Ascending aorta (tissue), 2 donors: Measurements from ENCODE around the gene PNKD. TPM values are rescaled to one million over a fixed set of nuclear protein-coding genes. Genes with fewer than 3 reads are reported as not detected.
A peak's percentile ranks its signal among the peaks of the same experiment; 100 is the strongest.

Experiments
- DNase-seq, 2 donors: peaks; one replicate each; pipeline ENCODE4 v3.0.0-alpha.2; 2019; ENCODE audit warnings: low spot score in 2 of 2
- H3K27ac ChIP-seq, 2 donors: fragments of 200-600 bp; sonication (generic); one replicate each; pipeline ENCODE4 v1.5.1; 2016 to 2017; ENCODE audit warnings: mild to moderate bottlenecking in 1 of 2
- H3K27me3 ChIP-seq: fragments of 200-600 bp; sonication (generic); one replicate; pipeline ENCODE4 v1.5.1; 2017
- H3K36me3 ChIP-seq, 2 donors: fragments of 200-600 bp; sonication (generic); one replicate each; pipeline ENCODE4 v1.5.1; 2016
- H3K4me1 ChIP-seq, 2 donors: fragments of 200-600 bp; sonication (generic); one replicate each; pipeline ENCODE4 v1.5.1; 2016 to 2017; ENCODE audit warnings: mild to moderate bottlenecking in 1 of 2
- H3K4me3 ChIP-seq, 2 donors: fragments of 200-600 bp; sonication (generic); one replicate each; pipeline ENCODE4 v1.5.1; 2016 to 2017; ENCODE audit warnings: mild to moderate bottlenecking in 1 of 2
- H3K9me3 ChIP-seq, 2 donors: fragments of 200-600 bp; sonication (generic); one replicate each; pipeline ENCODE4 v1.5.1; 2016
- intact Hi-C: fragments of 100-400 bp; cut with DNase I; formaldehyde crosslinking; loops from one replicate; pipeline ENCODE4 v1.15.1; 2023
- total RNA-seq: library from RNA; depleted of rRNA; stranded (reverse); fragments of >200 nt; gene quantifications from one replicate; pipeline ENCODE4 v1.1.0, GENCODE V29; 2016
- TF ChIP-seq, protein P1 (sequence below), 3 experiments: fragments of 200-600 bp in 2 of 3; fragments of 450-650 bp in 1 of 3; sonication (generic) in 2 of 3; IDR thresholded peaks; one replicate each; pipeline ENCODE4 v1.5.1; 2016 to 2019; ENCODE audit warnings: antibody characterized with exemption in 3 of 3, mild to moderate bottlenecking in 1 of 3, moderate library complexity in 1 of 3

PNKD gene, protein sequence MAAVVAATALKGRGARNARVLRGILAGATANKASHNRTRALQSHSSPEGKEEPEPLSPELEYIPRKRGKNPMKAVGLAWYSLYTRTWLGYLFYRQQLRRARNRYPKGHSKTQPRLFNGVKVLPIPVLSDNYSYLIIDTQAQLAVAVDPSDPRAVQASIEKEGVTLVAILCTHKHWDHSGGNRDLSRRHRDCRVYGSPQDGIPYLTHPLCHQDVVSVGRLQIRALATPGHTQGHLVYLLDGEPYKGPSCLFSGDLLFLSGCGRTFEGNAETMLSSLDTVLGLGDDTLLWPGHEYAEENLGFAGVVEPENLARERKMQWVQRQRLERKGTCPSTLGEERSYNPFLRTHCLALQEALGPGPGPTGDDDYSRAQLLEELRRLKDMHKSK
- 45.8 TPM for total RNA-seq

DNA sequence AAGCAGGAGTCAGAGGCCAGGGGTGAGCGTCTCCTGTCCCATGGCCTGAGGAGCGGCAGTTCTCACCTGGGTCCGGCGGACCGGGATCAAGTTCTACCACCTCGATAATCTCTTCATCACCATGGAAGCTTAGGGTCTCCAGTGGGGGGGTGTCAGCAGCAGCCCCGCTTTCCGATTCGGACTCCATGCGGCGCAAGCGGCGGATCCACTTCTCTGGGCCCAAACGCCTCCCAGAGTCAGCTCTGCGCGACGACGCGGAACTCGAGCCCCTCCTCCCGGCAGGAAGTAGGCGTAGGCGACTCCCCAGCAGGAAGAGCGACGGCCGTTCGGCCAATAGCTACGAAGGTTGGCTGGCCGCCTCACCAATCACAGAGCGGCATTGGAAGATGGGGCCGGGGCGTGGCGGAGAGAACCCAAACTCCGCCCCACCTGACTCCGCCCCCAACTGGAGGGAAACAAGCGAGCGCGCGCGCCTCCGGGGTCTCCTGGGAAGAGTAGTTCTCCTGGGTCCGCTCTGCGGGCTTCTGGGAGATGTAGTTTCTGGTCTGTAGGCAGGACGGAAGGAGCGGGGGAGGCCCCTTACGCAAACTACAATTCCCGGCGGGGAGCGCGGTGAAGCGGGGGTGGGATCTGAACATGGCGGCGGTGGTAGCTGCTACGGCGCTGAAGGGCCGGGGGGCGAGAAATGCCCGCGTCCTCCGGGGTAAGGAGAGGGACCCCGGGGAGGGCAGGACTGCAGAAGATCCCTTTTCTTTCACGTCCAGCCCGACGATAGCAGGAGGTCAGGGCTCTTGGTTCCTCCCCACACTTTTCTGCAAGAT is at the start of gene PNKD, which contains the start of gene AAMP:
TSS of gene PNKD (plus strand) at position 620 of the 821 bp plus-strand sequence. CDS start at position 637, 17 bp downstream.
TSS of gene AAMP (minus strand) at position 238 of the 821 bp plus-strand sequence. CDS start at position 187, 51 bp downstream.
- intact Hi-C loops, result loop anchor here (1.0 to 5.0 kb wide), 6 partner anchors 53 to 297 kb away; partner anchors contain the start of genes ARPC2, CNOT9 and USP37
- H3K36me3 ChIP-seq, result peaks cover 40 to 43% of the 10 kb centered on the region in 2 donors
- DNase-seq, result peak; percentile 99 to 100
- H3K27me3 ChIP-seq, result no peaks in the 10 kb centered on the region
- TF ChIP-seq, protein P1, sequence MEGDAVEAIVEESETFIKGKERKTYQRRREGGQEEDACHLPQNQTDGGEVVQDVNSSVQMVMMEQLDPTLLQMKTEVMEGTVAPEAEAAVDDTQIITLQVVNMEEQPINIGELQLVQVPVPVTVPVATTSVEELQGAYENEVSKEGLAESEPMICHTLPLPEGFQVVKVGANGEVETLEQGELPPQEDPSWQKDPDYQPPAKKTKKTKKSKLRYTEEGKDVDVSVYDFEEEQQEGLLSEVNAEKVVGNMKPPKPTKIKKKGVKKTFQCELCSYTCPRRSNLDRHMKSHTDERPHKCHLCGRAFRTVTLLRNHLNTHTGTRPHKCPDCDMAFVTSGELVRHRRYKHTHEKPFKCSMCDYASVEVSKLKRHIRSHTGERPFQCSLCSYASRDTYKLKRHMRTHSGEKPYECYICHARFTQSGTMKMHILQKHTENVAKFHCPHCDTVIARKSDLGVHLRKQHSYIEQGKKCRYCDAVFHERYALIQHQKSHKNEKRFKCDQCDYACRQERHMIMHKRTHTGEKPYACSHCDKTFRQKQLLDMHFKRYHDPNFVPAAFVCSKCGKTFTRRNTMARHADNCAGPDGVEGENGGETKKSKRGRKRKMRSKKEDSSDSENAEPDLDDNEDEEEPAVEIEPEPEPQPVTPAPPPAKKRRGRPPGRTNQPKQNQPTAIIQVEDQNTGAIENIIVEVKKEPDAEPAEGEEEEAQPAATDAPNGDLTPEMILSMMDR (IDR thresholded peaks at IDR 0.05), result peak in 1 of 3 experiments; percentile 44
- H3K9me3 ChIP-seq, result no peaks in the 10 kb centered on the region
- H3K4me1 ChIP-seq, result peaks cover 12 to 35% of the 10 kb centered on the region in 2 donors
- H3K4me3 ChIP-seq, result peak within 1 kb of the TSS; percentile 79 to 85
- peak within 1 kb of the TSS; percentile 73 to 80 for H3K27ac ChIP-seq

DNA sequence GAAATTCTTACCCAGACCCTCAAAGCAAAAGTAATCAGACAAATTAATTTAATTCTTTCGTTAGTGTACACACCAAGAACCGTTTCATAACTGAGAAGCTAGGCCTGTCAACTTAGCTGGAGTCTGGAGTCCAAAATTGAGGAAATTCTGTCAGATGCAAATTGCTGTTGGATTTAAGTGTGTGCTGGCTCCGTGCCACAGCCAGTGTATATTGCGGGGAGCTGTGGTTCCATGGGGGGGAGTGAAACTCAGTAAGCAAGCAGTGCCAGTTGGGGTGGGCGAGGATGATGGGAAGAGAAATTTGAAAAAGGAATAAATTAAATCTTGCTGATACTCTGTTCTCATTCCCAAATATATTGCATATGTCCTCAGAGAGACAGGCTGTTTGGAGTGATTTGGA is 49.3 kb upstream of the PNKD start:
- Histone ChIP-seq H3K36me3 (peaks cover 3 to 25% of the 10 kb centered on the region in 2 donors), H3K9me3 (no peaks in the 10 kb centered on the region), H3K4me1 (peaks cover 23 to 61% of the 10 kb centered on the region in 2 donors), H3K4me3 (peak overlapping the region in 1 of 2 donors; percentile 96), H3K27ac (peak overlapping the region in 1 of 2 donors; percentile 3), H3K27me3 (no peaks in the 10 kb centered on the region)
- DNase-seq, result no peak
- TF ChIP-seq, protein P1 (IDR thresholded peaks at IDR 0.05), result no peak
- intact Hi-C loops, result no loop called here

DNA sequence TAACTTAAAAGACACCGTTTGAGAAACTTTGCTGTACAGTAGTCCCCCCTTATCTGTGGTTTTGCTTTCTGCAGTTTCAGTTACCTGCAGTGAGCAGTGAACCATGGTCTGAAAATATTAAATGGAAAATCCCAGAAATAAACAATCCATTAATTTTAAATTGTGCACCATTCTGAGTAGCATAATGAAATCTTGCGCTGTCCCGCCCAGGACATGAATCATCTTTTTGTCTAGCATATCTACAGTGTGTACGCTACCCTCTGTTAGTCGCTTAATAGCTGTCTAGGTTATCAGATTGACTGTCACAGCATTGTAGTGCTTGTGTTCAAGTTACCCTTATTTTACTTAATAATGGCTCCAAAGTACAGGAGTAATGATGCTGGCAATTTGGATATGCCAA is 47.3 kb upstream of the PNKD start:
- Histone ChIP-seq H3K36me3 (peaks cover 17 to 43% of the 10 kb centered on the region in 2 donors), H3K4me3 (no peak overlapping the region), H3K27ac (peak overlapping the region in 1 of 2 donors; percentile 50), H3K4me1 (peaks cover 23 to 65% of the 10 kb centered on the region in 2 donors), H3K9me3 (no peaks in the 10 kb centered on the region), H3K27me3 (no peaks in the 10 kb centered on the region)
- TF ChIP-seq, protein P1 (IDR thresholded peaks at IDR 0.05), result no peak
- no peak for DNase-seq
- intact Hi-C loops, result no loop called here

DNA sequence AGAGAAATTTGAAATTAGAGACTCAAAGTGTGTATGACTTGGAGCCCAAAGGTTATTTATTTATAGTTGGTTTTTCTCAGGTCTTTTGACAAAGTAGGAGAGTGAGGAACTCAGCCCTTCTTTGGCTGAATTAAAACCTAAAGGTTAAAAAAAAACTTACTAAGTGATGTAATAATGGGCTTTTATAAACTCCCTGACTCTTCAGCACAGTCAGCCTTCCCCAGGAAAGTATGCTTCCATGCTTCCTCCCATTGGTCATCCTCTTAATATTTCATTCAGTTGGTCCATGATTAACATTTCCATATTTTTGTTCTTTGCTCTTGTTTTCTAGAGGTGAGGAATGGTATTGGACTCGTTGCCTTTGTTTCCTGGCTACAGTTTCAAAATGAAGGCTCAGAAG is 46.1 kb upstream of the PNKD start:
- no peak for DNase-seq
- Histone ChIP-seq H3K27ac (peak overlapping the region; percentile 29 to 50), H3K4me3 (no peak overlapping the region), H3K9me3 (no peaks in the 10 kb centered on the region), H3K36me3 (peaks cover 17 to 50% of the 10 kb centered on the region in 2 donors), H3K4me1 (peaks cover 15 to 71% of the 10 kb centered on the region in 2 donors), H3K27me3 (no peaks in the 10 kb centered on the region)
- intact Hi-C loops, result no loop called here
- TF ChIP-seq, protein P1 (IDR thresholded peaks at IDR 0.05), result no peak

DNA sequence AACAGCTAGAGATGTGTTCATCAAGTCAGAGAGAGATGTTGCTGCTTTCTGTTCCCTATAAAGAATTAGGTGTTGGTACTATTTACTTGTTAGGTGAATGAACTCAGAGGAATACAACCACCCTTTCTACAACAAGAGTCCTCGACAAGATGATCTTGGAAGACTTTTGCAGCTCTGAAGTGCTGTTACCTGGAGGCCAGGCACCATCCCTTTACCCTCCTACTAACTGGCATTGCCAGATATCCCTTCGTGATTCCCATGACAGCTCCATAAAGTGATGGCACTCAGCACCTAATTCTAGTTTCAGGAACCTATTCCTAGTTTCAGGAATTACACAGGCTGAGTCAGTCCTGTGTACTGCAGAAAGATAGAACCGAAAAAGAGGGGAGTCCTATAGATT is 43.4 kb upstream of the PNKD start:
- peaks cover 18 to 61% of the 10 kb centered on the region in 2 donors for H3K4me1 ChIP-seq
- H3K27me3 ChIP-seq, result no peaks in the 10 kb centered on the region
- DNase-seq, result no peak
- peak overlapping the region; percentile 84 to 91 for H3K27ac ChIP-seq
- intact Hi-C loops, result no loop called here
- H3K36me3 ChIP-seq, result peaks cover 35 to 65% of the 10 kb centered on the region in 2 donors
- TF ChIP-seq, protein P1 (IDR thresholded peaks at IDR 0.05), result no peak
- no peak overlapping the region for H3K4me3 ChIP-seq
- no peaks in the 10 kb centered on the region for H3K9me3 ChIP-seq
